GM19099 (cell line): ENCODE measurements around the gene KRCC1.

Experiments
- POLR2A ChIP-seq: IDR thresholded peaks from 3 replicates; pipeline ENCODE4 v1.6.1; 2011; ENCODE audit warnings: low read depth; ENCODE audit not compliant: insufficient read length; ENCODE audit errors: extremely low read depth

KRCC1 gene

DNA sequence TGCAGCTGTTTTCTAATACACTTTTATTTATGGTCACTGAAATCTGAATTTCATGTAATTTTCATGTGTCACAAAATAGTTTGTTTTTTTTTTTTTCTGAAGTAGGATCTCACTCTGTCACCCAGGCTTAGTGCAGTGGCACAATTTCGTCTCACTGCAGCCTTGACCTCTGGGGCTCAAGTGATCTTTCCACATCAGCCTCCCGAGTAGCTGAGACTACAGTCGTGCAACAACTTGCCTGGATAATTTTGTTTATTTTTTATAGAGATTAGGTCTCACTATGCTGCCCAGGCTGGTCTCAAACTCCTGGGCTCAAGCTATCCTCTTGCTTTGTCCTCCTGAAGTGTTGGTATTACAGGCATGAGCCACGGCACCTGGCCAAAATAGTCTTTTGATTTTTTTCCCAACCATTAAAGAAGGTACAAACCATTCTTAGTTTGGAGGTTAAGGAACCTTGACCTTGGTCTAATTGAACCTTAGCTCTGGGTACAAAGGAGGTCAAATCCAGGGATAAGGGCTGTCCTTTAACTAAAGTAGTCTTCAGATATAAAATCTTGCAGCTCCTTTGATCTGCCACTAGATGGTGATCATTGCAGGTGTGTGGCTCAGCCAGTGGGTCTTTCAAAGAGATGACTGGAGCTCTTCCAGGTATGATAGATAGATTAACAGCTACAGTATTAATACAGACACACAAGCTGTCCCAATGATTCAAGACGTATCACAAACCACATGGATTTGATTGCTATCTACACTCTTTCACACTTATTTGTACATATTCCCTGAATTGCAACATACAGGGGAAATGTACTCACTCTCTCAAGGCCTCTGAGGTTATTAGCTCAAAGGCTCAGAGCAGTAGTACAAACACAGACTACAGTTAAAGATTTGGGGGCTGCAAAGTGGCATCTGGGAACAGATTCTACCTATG, 4.7 kb upstream of the KRCC1 start:
- no peak for TF ChIP-seq POLR2A

DNA sequence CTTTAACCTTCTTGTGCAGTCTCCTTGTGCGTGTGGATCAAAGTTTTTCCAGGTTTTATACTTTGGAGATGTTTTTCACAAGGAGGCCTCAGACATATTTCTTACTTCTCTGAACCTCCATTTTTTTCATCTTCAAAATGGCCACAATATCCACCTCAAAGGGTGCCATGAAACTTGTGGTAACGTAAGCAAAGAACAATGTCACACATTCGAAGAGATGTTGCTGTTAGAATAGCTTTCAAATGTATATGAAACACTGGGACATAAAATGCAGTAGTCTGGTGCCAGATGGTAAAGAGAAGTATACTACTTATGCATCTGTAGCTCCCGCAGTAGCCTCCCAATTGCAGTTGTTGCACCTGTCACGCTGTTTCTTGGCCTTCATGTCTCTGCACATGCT, 2.6 kb upstream of the KRCC1 start:
- no peak for TF ChIP-seq POLR2A

DNA sequence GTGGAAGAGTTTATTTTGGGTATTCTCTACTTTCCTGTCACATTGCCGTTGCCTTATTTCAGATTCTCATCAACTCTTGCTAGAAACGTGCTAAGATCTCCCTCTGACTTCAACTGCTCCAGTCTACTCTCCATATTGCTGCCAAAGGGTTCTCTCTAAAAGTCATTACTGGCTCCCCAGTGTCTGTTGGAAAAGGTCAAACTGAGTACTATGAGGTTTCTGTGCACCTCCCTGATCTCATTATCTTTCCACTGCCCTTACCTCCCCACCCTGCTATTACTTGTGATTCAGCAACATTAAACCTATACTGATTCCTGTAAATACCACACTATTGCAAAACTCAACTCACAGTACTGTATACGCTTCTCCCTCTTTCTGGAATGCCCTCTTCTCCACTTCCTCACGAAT, 1.9 kb upstream of the KRCC1 start:
- TF ChIP-seq POLR2A = no peak

DNA sequence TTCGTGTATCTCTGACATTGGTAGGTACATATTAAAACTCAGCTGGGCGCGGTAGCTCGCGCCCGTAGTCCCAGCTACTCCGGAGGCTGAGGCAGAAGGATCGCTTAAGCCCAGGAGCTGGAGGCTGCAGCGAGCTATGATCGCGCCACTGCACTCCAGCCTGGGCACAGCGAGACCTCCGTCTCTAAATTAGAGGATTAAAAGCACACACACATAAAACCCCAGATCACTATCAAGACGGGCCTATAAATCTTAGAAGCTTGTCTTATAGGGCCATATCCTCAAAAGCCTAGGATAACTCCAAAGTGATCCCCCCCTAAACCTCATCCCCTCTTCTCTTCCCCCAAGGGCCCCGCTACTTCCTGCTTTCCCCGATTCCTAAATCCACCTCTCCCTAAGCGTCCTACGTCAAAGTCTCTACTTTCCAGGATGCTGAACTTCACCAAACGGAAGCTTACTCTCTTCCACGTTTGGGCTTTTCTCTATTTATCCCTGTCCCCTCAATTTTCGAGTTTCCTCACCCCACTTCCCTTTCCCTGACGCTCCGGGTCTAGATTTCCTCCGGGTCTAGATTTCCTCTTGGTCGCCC, 707 bp downstream of the KRCC1 start:
- TF ChIP-seq POLR2A = no peak

DNA sequence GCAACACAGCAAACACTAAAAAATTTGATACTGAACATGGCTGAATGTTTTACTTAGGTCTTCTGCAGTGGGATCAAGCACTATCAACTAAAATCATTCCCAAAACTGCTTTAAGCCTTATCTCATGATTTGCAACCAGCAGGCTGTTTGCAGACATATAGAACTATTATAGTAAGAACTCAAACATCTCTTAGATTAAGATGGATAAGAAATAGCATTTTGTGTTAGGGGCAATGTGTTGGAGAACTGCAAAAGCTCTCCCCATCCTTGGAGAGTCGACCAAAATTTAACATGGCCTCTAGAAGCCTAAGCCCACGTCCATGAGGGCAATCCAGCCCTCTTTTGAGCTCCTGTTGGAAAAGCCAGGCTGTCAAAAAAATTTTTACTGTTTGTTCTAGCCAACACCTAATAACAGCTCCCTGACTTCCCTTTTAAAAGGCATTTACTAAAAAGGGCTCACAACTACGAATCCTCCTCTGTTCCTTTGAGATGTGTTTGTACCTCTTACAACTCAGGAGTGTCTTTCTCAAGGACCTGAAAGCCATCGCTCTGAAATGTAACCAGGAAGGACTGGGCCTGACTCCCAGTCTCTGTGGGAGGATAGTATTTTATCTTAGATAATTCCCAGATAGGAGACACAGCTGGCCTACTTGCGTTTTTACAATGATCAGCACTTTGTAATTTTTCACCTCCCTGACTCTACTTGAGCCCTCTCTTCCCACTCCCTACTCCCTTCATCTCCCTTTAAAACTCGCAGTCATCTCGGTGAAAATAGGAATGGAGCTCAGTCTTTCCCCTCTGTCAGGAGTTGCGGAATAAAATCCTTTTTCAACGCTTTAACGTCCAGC, 1.4 kb downstream of the KRCC1 start:
- no peak for TF ChIP-seq POLR2A

DNA sequence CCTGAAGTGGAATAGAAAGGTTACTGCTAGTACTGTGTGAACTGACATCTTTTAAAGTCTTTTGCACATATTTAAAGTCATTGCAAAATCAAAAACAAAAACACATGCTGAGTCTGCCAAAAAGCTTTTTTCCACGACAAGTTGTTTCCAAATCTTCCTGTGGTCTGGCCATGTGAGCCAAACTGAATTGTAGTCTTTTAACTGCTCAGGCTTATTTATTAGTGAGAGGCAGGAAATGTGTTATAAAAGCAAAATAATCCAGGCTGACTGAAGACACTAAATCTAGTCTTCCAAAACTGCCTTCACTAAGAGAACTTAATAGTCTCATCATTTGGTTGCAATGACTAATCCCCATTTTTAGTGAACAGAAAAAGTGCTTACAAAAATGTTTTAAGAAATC, 2.3 kb downstream of the KRCC1 start:
- no peak for TF ChIP-seq POLR2A

DNA sequence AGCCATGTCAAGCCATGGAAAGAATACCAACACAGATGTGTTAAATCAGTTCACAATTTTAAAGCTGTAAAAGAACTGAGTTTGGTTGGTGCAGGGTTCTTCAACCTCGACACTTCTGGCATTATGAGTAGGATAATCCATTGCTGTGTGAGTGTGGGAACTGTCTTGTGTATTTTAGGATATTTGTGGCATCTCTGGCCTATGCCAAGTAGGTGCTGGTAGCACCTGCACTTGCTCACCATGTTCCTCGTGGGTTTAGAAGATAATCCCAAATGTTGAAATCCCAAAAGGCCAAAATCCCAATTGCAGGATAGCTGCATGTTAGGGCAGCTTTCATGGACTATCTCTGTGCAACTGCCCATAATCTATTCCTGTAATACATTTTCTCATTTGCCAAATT, 3.8 kb downstream of the KRCC1 start:
- TF ChIP-seq POLR2A = no peak

DNA sequence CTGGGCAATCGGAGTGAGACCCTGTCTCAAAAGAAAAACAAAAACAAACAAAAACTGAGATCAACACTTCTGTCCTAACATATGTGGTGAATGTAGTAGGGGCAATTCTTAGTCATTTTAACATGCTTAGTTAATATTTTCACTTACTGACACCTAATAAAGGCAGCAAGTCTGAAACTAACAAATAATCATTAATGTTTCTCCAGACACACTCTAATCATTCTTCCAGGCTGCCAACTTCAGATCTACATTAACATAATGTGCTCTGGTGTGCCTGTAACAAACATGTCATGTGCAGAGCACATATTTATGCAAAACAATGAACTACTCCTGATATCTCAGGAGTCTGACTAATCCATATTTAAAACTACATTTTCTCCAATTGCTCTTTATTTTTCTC, 6.0 kb downstream of the KRCC1 start:
- TF ChIP-seq POLR2A = no peak

DNA sequence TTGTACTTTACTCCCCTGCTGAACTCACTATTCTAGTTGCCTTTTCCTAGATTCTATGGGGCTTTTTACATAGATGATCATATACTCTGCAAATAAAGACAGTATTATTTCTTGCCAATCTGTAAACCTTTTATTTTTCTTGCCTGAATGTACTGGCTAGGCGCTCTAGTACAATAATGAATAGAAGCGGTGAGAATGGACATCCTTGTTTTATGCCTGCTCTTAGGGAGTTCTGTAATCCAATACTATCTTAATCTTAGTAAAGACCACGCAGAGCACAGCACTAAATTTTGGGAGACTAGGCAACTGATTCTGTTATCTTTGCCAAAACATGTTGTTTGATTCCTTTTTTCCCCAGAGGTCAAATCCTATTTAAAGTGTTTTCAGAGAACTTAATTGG, 7.0 kb downstream of the KRCC1 start:
- no peak for TF ChIP-seq POLR2A

DNA sequence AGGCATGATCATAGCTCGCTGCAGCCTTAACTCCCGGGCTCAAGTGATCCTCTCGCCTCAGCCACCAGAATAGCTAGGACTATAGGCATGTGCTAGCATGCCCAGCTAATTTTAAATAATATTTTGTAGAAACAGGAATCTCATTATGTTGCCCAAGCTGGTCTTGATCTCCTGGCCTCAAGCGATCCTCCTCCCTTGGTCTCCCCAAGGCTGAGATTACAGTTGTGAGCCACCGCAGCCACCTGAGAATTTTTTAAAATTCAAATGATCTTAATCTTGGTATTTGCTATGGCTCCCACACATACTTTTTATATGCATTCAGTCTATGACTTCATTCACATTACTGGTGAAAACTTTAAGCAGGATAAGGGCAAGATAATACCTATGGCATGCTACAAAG, 13.1 kb downstream of the KRCC1 start:
- no peak for TF ChIP-seq POLR2A

DNA sequence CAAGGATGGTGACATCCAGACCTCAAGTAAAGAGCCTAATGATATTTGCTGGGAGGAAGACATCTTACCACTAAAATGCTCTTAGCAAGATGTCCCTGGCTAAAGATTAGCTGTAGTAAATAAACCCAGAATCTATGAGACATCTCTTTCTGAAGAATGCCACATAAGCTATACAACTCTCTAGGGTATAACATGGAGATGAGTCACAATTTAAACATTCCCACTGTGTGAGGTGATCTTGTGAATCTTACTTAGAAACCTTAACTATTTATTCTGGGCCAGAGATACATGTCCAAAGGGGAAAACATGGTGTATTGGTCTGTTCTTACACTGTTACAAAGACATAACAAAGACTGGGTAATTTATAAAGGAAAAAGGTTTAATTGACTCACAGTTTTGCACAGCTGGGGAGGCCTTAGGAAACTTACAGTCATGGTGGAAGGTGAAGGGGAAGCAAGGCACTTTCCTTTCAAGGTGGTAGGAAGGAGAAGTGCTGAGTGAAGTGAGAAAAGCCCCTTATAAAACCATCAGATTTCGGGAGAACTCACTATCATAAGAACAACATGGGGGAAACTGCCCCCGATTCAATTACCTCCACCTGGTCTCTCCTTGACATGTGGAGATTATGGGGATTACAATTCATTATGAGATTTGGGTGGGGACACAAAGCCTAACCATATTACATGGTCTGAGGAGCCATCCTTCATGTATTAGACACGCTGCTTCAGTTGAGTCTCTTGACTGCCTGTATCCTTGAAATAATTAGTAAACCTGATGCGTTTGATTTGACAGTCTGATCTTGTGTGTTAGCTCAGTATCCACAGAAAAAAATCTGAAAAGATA, 17.1 kb downstream of the KRCC1 start:
- no peak for TF ChIP-seq POLR2A

DNA sequence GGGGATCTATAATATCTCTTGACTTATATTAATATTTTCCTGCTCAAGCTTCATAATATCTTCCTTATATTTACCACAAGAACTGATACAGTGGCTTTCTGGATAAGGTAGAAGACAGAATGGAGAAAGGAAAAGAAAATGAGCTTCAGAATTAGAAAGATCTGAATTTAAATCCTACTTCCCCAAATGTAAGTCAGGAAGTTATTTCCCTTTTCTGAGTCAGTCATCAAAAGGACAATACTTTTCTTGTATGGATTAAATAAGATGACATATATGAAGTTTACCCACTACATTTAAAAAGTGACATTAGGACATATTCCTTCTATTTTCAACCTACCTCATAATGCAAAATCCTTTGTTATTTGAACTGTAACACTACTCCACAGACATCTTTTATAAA, 19.0 kb downstream of the KRCC1 start:
- no peak for TF ChIP-seq POLR2A

DNA sequence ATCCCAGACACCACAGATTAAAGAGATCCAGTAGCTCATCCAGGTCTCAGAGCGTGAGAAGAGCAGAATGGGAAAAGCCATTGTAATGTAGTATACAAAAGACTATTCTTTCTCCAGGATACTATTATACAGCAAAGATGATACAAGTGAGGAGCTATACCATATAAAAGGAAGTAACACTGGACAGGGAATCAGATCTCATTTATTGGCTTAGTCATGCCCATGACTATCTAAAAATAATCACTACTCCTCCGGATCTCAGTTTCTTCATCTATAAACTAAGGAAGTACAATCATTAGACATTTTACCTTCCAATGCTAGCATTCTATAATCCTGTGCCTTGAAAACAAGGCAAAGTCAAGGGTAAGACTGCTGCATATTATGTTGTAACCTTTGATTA, 19.4 kb downstream of the KRCC1 start:
- TF ChIP-seq POLR2A = no peak

DNA sequence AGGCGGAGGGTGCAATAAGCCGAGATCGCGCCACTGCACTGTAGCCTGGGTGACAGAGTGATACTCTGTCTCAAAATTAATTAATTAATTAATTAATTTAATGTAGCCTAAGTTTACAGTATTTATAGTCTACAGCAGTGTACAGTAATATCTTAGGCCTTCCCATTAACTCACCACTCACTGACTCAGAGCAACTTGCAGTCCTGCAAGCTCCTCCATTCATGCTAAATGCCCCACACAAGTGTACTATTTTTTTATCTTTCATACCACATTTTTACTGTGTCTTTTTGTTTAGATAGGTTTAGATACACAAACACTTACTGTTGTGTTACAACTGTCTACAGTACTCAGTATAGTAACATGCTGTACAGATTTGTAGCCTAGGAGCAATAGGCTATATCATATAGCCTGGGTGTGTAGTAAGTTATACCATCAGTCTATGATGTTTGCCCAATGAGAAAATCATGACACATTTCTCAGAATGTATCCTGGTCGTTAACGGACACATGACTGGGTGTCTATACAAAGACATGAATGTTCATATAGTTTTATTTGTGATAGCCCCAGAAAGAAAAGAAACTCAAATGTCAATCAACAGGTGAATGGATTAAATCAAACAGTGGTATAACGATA, 23.4 kb downstream of the KRCC1 start:
- TF ChIP-seq POLR2A = no peak
